ENCODE measurements around the gene TMEM184A.

Gene TMEM184A

GRCh38 chr7:1550846-1551155 is 5.2 kb downstream of the TMEM184A start:
- no peak overlapping the region for H3K4me3 ChIP-seq (ENCODE audit: insufficient read depth, low read depth, low read length)
- H3K27ac ChIP-seq (ENCODE audit: insufficient read depth, low read depth, low read length, poor library complexity, severe bottlenecking), result no peak overlapping the region
- WGBS, 2 experiments, result 94 to 95% methylated on average over 17 of the region's 17 CpGs
- H3K9me3 ChIP-seq (ENCODE audit: control insufficient read depth, low read length), result no peaks in the 10 kb centered on the region
- no peaks in the 10 kb centered on the region for H3K36me3 ChIP-seq (ENCODE audit: control insufficient read depth, insufficient read depth, low read length)
- no peaks in the 10 kb centered on the region for H3K27me3 ChIP-seq (ENCODE audit: control insufficient read depth, insufficient read depth, low read length, poor library complexity, severe bottlenecking)
- H3K4me1 ChIP-seq (ENCODE audit: control insufficient read depth, insufficient read depth, low read length), result peaks cover 4% of the 10 kb centered on the region

GRCh38 chr7:1550005-1550845 is 5.8 kb downstream of the TMEM184A start:
- 93% methylated on average over 42 of the region's 42 CpGs for WGBS, 2 experiments
- no peaks in the 10 kb centered on the region for H3K27me3 ChIP-seq (ENCODE audit: control insufficient read depth, insufficient read depth, low read length, poor library complexity, severe bottlenecking)
- no peak overlapping the region for H3K27ac ChIP-seq (ENCODE audit: insufficient read depth, low read depth, low read length, poor library complexity, severe bottlenecking)

GRCh38 chr7:1549357-1550004 is 6.5 kb downstream of the TMEM184A start:
- 95 to 96% methylated on average over 27 of the region's 27 CpGs for WGBS, 2 experiments
- no peaks in the 10 kb centered on the region for H3K36me3 ChIP-seq (ENCODE audit: control insufficient read depth, insufficient read depth, low read length)
- no peak overlapping the region for H3K4me3 ChIP-seq (ENCODE audit: insufficient read depth, low read depth, low read length)
- no peaks in the 10 kb centered on the region for H3K4me1 ChIP-seq (ENCODE audit: control insufficient read depth, insufficient read depth, low read length)
- no peaks in the 10 kb centered on the region for H3K9me3 ChIP-seq (ENCODE audit: control insufficient read depth, low read length)
- no peak overlapping the region for H3K27ac ChIP-seq (ENCODE audit: insufficient read depth, low read depth, low read length, poor library complexity, severe bottlenecking)
- H3K27me3 ChIP-seq (ENCODE audit: control insufficient read depth, insufficient read depth, low read length, poor library complexity, severe bottlenecking), result no peaks in the 10 kb centered on the region

More at GRCh38 chr7:1550005-1550845, 5.8 kb downstream of the TMEM184A start:
- no peak overlapping the region for H3K4me3 ChIP-seq (ENCODE audit: insufficient read depth, low read depth, low read length)
- no peaks in the 10 kb centered on the region for H3K4me1 ChIP-seq (ENCODE audit: control insufficient read depth, insufficient read depth, low read length)
- H3K36me3 ChIP-seq (ENCODE audit: control insufficient read depth, insufficient read depth, low read length), result no peaks in the 10 kb centered on the region
- H3K9me3 ChIP-seq (ENCODE audit: control insufficient read depth, low read length), result no peaks in the 10 kb centered on the region

- Histone ChIP-seq H3K4me3 (ENCODE audit: insufficient read depth, low read depth, low read length) (no peak overlapping the region), H3K27ac (ENCODE audit: insufficient read depth, low read depth, low read length, poor library complexity, severe bottlenecking) (no peak overlapping the region), H3K36me3 (ENCODE audit: control insufficient read depth, insufficient read depth, low read length) (no peaks in the 10 kb centered on the region), H3K9me3 (ENCODE audit: control insufficient read depth, low read length) (no peaks in the 10 kb centered on the region), H3K27me3 (ENCODE audit: control insufficient read depth, insufficient read depth, low read length, poor library complexity, severe bottlenecking) (no peaks in the 10 kb centered on the region), H3K4me1 (ENCODE audit: control insufficient read depth, insufficient read depth, low read length) (no peaks in the 10 kb centered on the region)
- 91% methylated on average over 14 of the region's 14 CpGs for WGBS, 2 experiments
Measured at GRCh38 chr7:1548944-1549343, 7.1 kb downstream of the TMEM184A start.

GRCh38 chr7:1548438-1548831 is 7.6 kb downstream of the TMEM184A start:
- Histone ChIP-seq H3K9me3 (ENCODE audit: control insufficient read depth, low read length) (no peaks in the 10 kb centered on the region), H3K36me3 (ENCODE audit: control insufficient read depth, insufficient read depth, low read length) (no peaks in the 10 kb centered on the region), H3K27ac (ENCODE audit: insufficient read depth, low read depth, low read length, poor library complexity, severe bottlenecking) (no peak overlapping the region), H3K4me3 (ENCODE audit: insufficient read depth, low read depth, low read length) (no peak overlapping the region), H3K4me1 (ENCODE audit: control insufficient read depth, insufficient read depth, low read length) (no peaks in the 10 kb centered on the region), H3K27me3 (ENCODE audit: control insufficient read depth, insufficient read depth, low read length, poor library complexity, severe bottlenecking) (no peaks in the 10 kb centered on the region)
- 83 to 87% methylated on average over 17 of the region's 17 CpGs for WGBS, 2 experiments

- H3K27me3 ChIP-seq (ENCODE audit: control insufficient read depth, insufficient read depth, low read length, poor library complexity, severe bottlenecking), result no peaks in the 10 kb centered on the region
- no peak overlapping the region for H3K27ac ChIP-seq (ENCODE audit: insufficient read depth, low read depth, low read length, poor library complexity, severe bottlenecking)
- WGBS, 2 experiments, result 91 to 92% methylated on average over 35 of the region's 35 CpGs
- H3K9me3 ChIP-seq (ENCODE audit: control insufficient read depth, low read length), result no peaks in the 10 kb centered on the region
- no peaks in the 10 kb centered on the region for H3K36me3 ChIP-seq (ENCODE audit: control insufficient read depth, insufficient read depth, low read length)
- H3K4me3 ChIP-seq (ENCODE audit: insufficient read depth, low read depth, low read length), result no peak overlapping the region
- H3K4me1 ChIP-seq (ENCODE audit: control insufficient read depth, insufficient read depth, low read length), result no peaks in the 10 kb centered on the region
Measured at GRCh38 chr7:1547777-1548437, 8.1 kb downstream of the TMEM184A start.

GRCh38 chr7:1546909-1547776 is 8.9 kb downstream of the TMEM184A start:
- Histone ChIP-seq H3K27ac (ENCODE audit: insufficient read depth, low read depth, low read length, poor library complexity, severe bottlenecking) (no peak overlapping the region), H3K27me3 (ENCODE audit: control insufficient read depth, insufficient read depth, low read length, poor library complexity, severe bottlenecking) (no peaks in the 10 kb centered on the region), H3K4me1 (ENCODE audit: control insufficient read depth, insufficient read depth, low read length) (no peaks in the 10 kb centered on the region), H3K36me3 (ENCODE audit: control insufficient read depth, insufficient read depth, low read length) (no peaks in the 10 kb centered on the region), H3K4me3 (ENCODE audit: insufficient read depth, low read depth, low read length) (no peak overlapping the region), H3K9me3 (ENCODE audit: control insufficient read depth, low read length) (no peaks in the 10 kb centered on the region)
- WGBS, 2 experiments, result 92 to 94% methylated on average over 41 of the region's 41 CpGs

GRCh38 chr7:1546274-1546908 is 9.6 kb downstream of the TMEM184A start:
- 94% methylated on average over 28 of the region's 28 CpGs for WGBS, 2 experiments

GRCh38 chr7:1545417-1546246 is 10.4 kb downstream of the TMEM184A start:
- H3K9me3 ChIP-seq (ENCODE audit: control insufficient read depth, low read length), result no peaks in the 10 kb centered on the region
- no peaks in the 10 kb centered on the region for H3K4me1 ChIP-seq (ENCODE audit: control insufficient read depth, insufficient read depth, low read length)
- no peaks in the 10 kb centered on the region for H3K36me3 ChIP-seq (ENCODE audit: control insufficient read depth, insufficient read depth, low read length)
- H3K4me3 ChIP-seq (ENCODE audit: insufficient read depth, low read depth, low read length), result no peak overlapping the region
- H3K27me3 ChIP-seq (ENCODE audit: control insufficient read depth, insufficient read depth, low read length, poor library complexity, severe bottlenecking), result no peaks in the 10 kb centered on the region
- WGBS, 2 experiments, result 92% methylated on average over 40 of the region's 40 CpGs
- no peak overlapping the region for H3K27ac ChIP-seq (ENCODE audit: insufficient read depth, low read depth, low read length, poor library complexity, severe bottlenecking)

More at GRCh38 chr7:1546274-1546908, 9.6 kb downstream of the TMEM184A start:
- Histone ChIP-seq H3K27me3 (ENCODE audit: control insufficient read depth, insufficient read depth, low read length, poor library complexity, severe bottlenecking) (no peaks in the 10 kb centered on the region), H3K9me3 (ENCODE audit: control insufficient read depth, low read length) (no peaks in the 10 kb centered on the region), H3K4me1 (ENCODE audit: control insufficient read depth, insufficient read depth, low read length) (no peaks in the 10 kb centered on the region), H3K27ac (ENCODE audit: insufficient read depth, low read depth, low read length, poor library complexity, severe bottlenecking) (no peak overlapping the region), H3K36me3 (ENCODE audit: control insufficient read depth, insufficient read depth, low read length) (no peaks in the 10 kb centered on the region), H3K4me3 (ENCODE audit: insufficient read depth, low read depth, low read length) (no peak overlapping the region)
